Suppressor macrophage treated with lipopolysaccharide for 4 hours (primary cell): ENCODE results near the gene NT5DC4.

Experiments
- DNase-seq: peaks from one replicate; pipeline ENCODE4 v3.0.0-alpha.2; 2020

Gene NT5DC4

DNA sequence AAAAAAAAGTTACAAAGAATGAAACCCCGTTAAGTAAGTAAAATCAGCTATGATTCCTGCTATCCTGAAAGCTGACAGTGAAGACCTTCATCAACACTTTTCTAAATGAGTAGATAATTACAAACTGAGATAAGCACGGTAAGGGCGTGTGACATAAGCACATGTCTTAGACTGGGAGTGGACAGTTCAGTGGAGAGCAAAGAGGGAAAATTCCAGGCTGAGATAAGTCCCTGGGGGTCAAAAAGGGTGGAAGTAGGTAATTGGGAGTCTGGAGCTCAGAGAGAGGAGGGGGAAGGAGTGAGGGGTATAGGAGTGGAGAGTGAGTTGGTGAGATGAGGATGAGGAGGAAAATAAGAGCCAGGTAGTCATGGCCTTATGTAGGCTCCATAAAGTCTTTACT, 67.8 kb downstream of the NT5DC4 start:
- no peak for DNase-seq
